Osteoblast (primary cell): ENCODE measurements around the gene CRYBA1. TPM values are rescaled to one million over a fixed set of nuclear protein-coding genes. Genes with fewer than 3 reads are reported as not detected.

Experiments used
- DNase-seq: peaks from one replicate; pipeline ENCODE4 v3.0.0; 2011; ENCODE audit warnings: low spot score, mixed read lengths; ENCODE audit not compliant: insufficient read length; ENCODE audit errors: missing footprints
- H2AFZ ChIP-seq: 2 replicates; pipeline ENCODE4 v1.6.0; 2011; ENCODE audit warnings: mild to moderate bottlenecking, low read length
- H3K27ac ChIP-seq: 2 replicates; pipeline ENCODE4 v1.5.1; 2011; ENCODE audit warnings: mild to moderate bottlenecking, low read depth, low read length, moderate library complexity
- H3K27me3 ChIP-seq: 2 replicates; pipeline ENCODE4 v1.6.0; 2012; ENCODE audit warnings: mild to moderate bottlenecking, control low read depth, inconsistent platforms, low read length, moderate library complexity; ENCODE audit not compliant: insufficient read depth
- H3K36me3 ChIP-seq: 2 replicates; pipeline ENCODE4 v1.5.1; 2011; ENCODE audit warnings: mild to moderate bottlenecking, low read length, control low read depth, moderate library complexity; ENCODE audit not compliant: insufficient read depth
- H3K4me1 ChIP-seq: 2 replicates; pipeline ENCODE4 v1.5.1; 2011; ENCODE audit warnings: mild to moderate bottlenecking, low read length, control low read depth, moderate library complexity; ENCODE audit not compliant: insufficient read depth
- H3K4me2 ChIP-seq: 2 replicates; pipeline ENCODE4 v1.6.0; 2011; ENCODE audit warnings: mild to moderate bottlenecking, low read length; ENCODE audit not compliant: insufficient read depth
- H3K4me3 ChIP-seq: fragments of 200-600 bp; sonication (generic); 3 replicates; pipeline ENCODE4 v1.5.1; 2012; ENCODE audit warnings: mild to moderate bottlenecking, low read length, inconsistent platforms; ENCODE audit not compliant: insufficient read depth
- H3K79me2 ChIP-seq: 2 replicates; pipeline ENCODE4 v1.6.0; 2012; ENCODE audit warnings: mild to moderate bottlenecking, low read length, control low read depth, inconsistent platforms; ENCODE audit not compliant: insufficient read depth
- H3K9me3 ChIP-seq: 2 replicates; pipeline ENCODE4 v1.5.1; 2011; ENCODE audit warnings: low read depth, low read length, control low read depth
- H4K20me1 ChIP-seq: 2 replicates; pipeline ENCODE4 v1.6.0; 2012; ENCODE audit warnings: mild to moderate bottlenecking, low read length, control low read depth; ENCODE audit not compliant: insufficient read depth
- total RNA-seq: library from RNA; depleted of rRNA; stranded (reverse); fragments of >200 nt; gene quantifications from 2 replicates; pipeline ENCODE4 v1.2.3, GENCODE V29; 2012
- TF ChIP-seq, protein P1 (sequence below): IDR thresholded peaks from 2 replicates; pipeline ENCODE4 v1.5.1; 2011; ENCODE audit warnings: mild to moderate bottlenecking, low read depth, low read length, moderate library complexity; ENCODE audit errors: extremely low read depth

Gene CRYBA1
- total RNA-seq, 1 donor: not detected

DNA sequence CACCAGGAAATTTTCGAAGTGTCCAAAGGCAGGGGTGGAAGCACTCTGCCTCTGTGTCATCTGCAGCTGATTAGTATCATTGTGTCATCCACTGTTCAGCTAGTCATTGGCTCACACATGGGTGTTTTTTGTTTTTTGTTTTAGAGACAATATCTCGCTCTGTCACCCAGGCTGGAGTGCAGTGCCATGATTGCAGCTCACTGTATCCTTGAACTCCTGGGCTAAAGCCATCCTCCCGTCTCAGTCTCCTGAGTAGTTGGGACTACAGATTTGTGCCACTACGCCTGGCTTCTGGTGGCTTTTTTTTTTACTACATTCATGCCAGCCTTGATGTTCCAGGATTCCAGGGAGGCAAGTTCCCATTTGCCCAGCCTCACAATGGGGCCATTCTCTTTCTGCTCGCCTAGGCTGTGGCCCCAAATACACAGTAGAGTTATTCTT lies 34.0 kb upstream of the CRYBA1 start:
- no peak overlapping the region for H3K27ac ChIP-seq
- no peaks in the 10 kb centered on the region for H3K4me1 ChIP-seq
- H3K9me3 ChIP-seq: no peaks in the 10 kb centered on the region
- TF ChIP-seq, protein P1, sequence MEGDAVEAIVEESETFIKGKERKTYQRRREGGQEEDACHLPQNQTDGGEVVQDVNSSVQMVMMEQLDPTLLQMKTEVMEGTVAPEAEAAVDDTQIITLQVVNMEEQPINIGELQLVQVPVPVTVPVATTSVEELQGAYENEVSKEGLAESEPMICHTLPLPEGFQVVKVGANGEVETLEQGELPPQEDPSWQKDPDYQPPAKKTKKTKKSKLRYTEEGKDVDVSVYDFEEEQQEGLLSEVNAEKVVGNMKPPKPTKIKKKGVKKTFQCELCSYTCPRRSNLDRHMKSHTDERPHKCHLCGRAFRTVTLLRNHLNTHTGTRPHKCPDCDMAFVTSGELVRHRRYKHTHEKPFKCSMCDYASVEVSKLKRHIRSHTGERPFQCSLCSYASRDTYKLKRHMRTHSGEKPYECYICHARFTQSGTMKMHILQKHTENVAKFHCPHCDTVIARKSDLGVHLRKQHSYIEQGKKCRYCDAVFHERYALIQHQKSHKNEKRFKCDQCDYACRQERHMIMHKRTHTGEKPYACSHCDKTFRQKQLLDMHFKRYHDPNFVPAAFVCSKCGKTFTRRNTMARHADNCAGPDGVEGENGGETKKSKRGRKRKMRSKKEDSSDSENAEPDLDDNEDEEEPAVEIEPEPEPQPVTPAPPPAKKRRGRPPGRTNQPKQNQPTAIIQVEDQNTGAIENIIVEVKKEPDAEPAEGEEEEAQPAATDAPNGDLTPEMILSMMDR: no peak
- H4K20me1 ChIP-seq: no peaks in the 10 kb centered on the region
- no peaks in the 10 kb centered on the region for H3K27me3 ChIP-seq
- H3K36me3 ChIP-seq: no peaks in the 10 kb centered on the region
- no peaks in the 10 kb centered on the region for H3K79me2 ChIP-seq
- no peak for DNase-seq
- H2AFZ ChIP-seq: no peak overlapping the region
- no peak overlapping the region for H3K4me3 ChIP-seq
- no peak overlapping the region for H3K4me2 ChIP-seq

DNA sequence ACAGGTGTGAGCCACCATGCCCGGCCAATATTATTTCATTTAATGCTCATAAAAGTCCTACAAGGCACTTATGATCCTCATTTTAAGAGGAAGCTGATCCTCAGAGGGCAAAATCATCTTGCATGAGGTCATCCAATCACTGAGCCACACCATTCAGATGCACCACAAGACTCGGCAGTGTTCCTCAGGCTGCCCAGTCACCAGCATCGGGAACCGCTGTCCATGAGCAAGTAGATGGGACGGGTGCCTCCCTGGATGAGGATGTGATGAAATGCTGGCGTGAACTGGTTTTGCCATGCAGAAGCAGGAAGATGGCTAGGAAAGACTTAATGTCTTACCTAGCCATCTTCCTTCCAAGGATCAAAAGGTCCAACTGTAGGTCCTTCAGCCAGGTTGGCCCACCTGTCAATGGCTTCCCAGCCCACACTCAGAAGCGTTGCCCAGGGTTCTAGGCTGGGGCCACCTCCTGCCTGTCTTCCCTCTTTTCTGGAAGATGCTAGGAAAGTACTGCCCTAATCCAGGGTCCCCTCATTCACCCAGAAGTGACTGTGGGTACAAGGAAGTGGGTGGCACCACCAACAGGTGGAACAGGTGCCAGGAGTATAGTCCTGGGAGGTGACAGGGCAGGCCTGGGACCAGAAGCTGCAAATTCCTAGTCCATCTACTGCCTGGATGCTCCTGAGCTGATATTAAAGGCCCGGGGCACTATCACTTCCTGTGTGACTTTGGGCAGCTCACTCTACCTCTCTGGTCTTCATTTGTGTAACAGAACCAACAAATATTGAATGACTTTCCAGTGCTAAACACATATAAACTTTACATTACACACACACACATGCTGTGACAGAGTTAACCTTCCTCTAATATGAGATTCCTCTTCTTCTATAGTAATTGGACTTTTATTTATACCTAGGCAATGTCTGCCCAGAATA lies 32.2 kb upstream of the CRYBA1 start:
- H3K27me3 ChIP-seq: no peaks in the 10 kb centered on the region

DNA sequence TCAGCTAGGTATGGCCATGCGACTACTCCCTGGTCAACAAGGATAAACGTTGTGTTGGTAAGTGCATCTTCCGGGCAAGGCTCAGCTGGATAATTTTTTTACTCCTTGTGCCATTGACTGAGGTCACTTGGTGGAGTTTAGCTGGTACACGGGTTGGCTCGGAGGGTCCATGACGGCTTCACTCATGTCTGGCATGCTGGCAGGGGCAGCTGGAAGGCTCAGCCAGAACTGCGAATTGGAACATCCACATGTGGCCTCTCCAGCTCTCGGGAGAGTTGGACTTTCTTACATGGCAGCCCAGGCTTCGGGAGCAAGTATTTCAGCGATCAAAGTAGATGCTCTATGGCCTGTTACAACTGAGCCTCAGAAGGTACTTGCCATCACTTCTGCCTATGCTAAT lies 31.5 kb upstream of the CRYBA1 start:
- TF ChIP-seq, protein P1: no peak
- no peak for DNase-seq
- no peaks in the 10 kb centered on the region for H3K36me3 ChIP-seq

More for the DNA sequence above, 32.2 kb upstream of the CRYBA1 start:
- H3K36me3 ChIP-seq: no peaks in the 10 kb centered on the region
- no peak overlapping the region for H2AFZ ChIP-seq
- H3K9me3 ChIP-seq: no peaks in the 10 kb centered on the region
- H4K20me1 ChIP-seq: no peaks in the 10 kb centered on the region
- no peak for DNase-seq
- H3K4me1 ChIP-seq: peaks cover 3% of the 10 kb centered on the region
- TF ChIP-seq, protein P1: no peak
- H3K4me2 ChIP-seq: no peak overlapping the region
- no peak overlapping the region for H3K4me3 ChIP-seq
- no peak overlapping the region for H3K27ac ChIP-seq
- H3K79me2 ChIP-seq: no peaks in the 10 kb centered on the region

DNA sequence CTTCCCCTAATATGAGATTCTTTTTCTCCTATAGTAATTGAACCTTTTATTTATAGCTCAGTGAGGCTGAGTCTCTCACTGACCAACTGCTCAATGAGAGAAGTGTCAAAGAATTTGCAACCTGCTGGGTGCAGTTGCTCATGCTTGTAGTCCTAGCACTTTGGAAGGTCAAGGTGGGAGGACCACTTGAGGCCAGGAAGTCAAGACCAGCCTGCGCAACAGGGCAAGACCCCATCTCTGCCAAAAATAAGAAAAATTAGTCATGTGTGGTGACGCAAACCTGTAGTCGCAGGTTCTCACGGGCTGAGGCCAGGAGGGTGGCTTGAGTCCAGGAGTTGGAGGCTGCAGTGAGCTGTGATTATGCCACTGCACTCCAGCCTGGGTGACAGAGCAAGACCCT lies 30.9 kb upstream of the CRYBA1 start:
- no peak overlapping the region for H3K27ac ChIP-seq
- no peak overlapping the region for H3K4me3 ChIP-seq

More for the DNA sequence above, 31.5 kb upstream of the CRYBA1 start:
- Histone ChIP-seq H3K4me1 (peaks cover 3% of the 10 kb centered on the region), H3K27me3 (no peaks in the 10 kb centered on the region), H2AFZ (no peak overlapping the region), H4K20me1 (no peaks in the 10 kb centered on the region), H3K79me2 (no peaks in the 10 kb centered on the region), H3K4me2 (no peak overlapping the region), H3K27ac (no peak overlapping the region), H3K9me3 (no peaks in the 10 kb centered on the region), H3K4me3 (no peak overlapping the region)

More for the DNA sequence above, 30.9 kb upstream of the CRYBA1 start:
- no peak for DNase-seq
- Histone ChIP-seq H3K36me3 (no peaks in the 10 kb centered on the region), H3K4me2 (no peak overlapping the region), H4K20me1 (no peaks in the 10 kb centered on the region), H3K27me3 (no peaks in the 10 kb centered on the region), H3K9me3 (no peaks in the 10 kb centered on the region), H2AFZ (no peak overlapping the region), H3K4me1 (peaks cover 3% of the 10 kb centered on the region), H3K79me2 (no peaks in the 10 kb centered on the region)
- TF ChIP-seq, protein P1: no peak
